ENCODE data around the gene MAP3K7CL. TPM values are rescaled to one million over a fixed set of nuclear protein-coding genes. Genes with fewer than 3 reads are reported as not detected.

The MAP3K7CL gene
- total RNA-seq, 6 experiments from 2014 or later = 2.0 to 3.5 (median 2.8) TPM

- no peak overlapping the region for H3K4me3 ChIP-seq
- no peaks in the 10 kb centered on the region for H3K27me3 ChIP-seq
- H3K36me3 ChIP-seq = no peaks in the 10 kb centered on the region
- H3K4me1 ChIP-seq = peaks cover 0 to 5% (median 0%) of the 10 kb centered on the region in 4 donors
- no peak overlapping the region for H3K27ac ChIP-seq
- DNase-seq (no peak), ATAC-seq (no peak)
- 73% methylated on average over 3 of the region's 3 CpGs for WGBS (ENCODE audit: insufficient coverage, low coverage, low lambda C conversion rate, missing lambda C conversion rate)
- no peak for TF ChIP-seq POLR2A (IDR thresholded peaks at IDR 0.05)
- no peak for TF ChIP-seq CTCF (IDR thresholded peaks at IDR 0.05)
- intact Hi-C loops (cut with DNase I) = no loop called here
- H3K9me3 ChIP-seq = no peaks in the 10 kb centered on the region
Observed at GRCh38 chr21:29207201-29207600, 76.8 kb downstream of the MAP3K7CL start.

GRCh38 chr21:29208044-29208681 lies 77.7 kb downstream of the MAP3K7CL start:
- 64% methylated on average over 9 of the region's 9 CpGs for WGBS (ENCODE audit: insufficient coverage, low coverage, low lambda C conversion rate, missing lambda C conversion rate)
- H3K4me3 ChIP-seq = no peak overlapping the region
- ATAC-seq (peak in 1 of 4 donors; percentile 15), DNase-seq (no peak)
- H3K9me3 ChIP-seq = no peaks in the 10 kb centered on the region
- intact Hi-C loops (cut with DNase I) = no loop called here
- H3K27ac ChIP-seq = peak overlapping the region in 2 of 3 donors; percentile 14 to 15
- no peaks in the 10 kb centered on the region for H3K36me3 ChIP-seq
- H3K27me3 ChIP-seq = no peaks in the 10 kb centered on the region
- no peak for TF ChIP-seq POLR2A (IDR thresholded peaks at IDR 0.05)
- no peak for TF ChIP-seq CTCF (IDR thresholded peaks at IDR 0.05)
- H3K4me1 ChIP-seq = peaks cover 0 to 5% (median 0%) of the 10 kb centered on the region in 4 donors

GRCh38 chr21:29208682-29209059 lies 78.2 kb downstream of the MAP3K7CL start:
- DNase-seq (no peak), ATAC-seq (peak in 3 of 4 donors; percentile 6 to 59 (median 42))
- Histone ChIP-seq H3K27ac (peak overlapping the region in 2 of 3 donors; percentile 15 to 45), H3K4me3 (no peak overlapping the region), H3K4me1 (peaks cover 0 to 5% (median 0%) of the 10 kb centered on the region in 4 donors), H3K36me3 (no peaks in the 10 kb centered on the region), H3K9me3 (no peaks in the 10 kb centered on the region), H3K27me3 (no peaks in the 10 kb centered on the region)
- intact Hi-C loops (cut with DNase I) = no loop called here
- WGBS (ENCODE audit: insufficient coverage, low coverage, low lambda C conversion rate, missing lambda C conversion rate) = 54% methylated on average over 1 of the region's 1 CpG
- TF ChIP-seq CTCF (IDR thresholded peaks at IDR 0.05) (no peak), POLR2A (IDR thresholded peaks at IDR 0.05) (no peak)

- TF ChIP-seq CTCF (IDR thresholded peaks at IDR 0.05) (no peak), POLR2A (IDR thresholded peaks at IDR 0.05) (no peak)
- intact Hi-C loops (cut with DNase I) = no loop called here
- Histone ChIP-seq H3K27ac (no peak overlapping the region), H3K4me3 (no peak overlapping the region), H3K27me3 (no peaks in the 10 kb centered on the region), H3K4me1 (peaks cover 0 to 5% (median 0%) of the 10 kb centered on the region in 4 donors), H3K36me3 (no peaks in the 10 kb centered on the region), H3K9me3 (no peaks in the 10 kb centered on the region)
- ATAC-seq (no peak), DNase-seq (no peak)
Observed at GRCh38 chr21:29209696-29210095, 79.3 kb downstream of the MAP3K7CL start.

- H3K9me3 ChIP-seq = no peaks in the 10 kb centered on the region
- H3K4me3 ChIP-seq = no peak overlapping the region
- DNase-seq (no peak), ATAC-seq (no peak)
- H3K4me1 ChIP-seq = peaks cover 0 to 8% (median 0%) of the 10 kb centered on the region in 4 donors
- no peaks in the 10 kb centered on the region for H3K27me3 ChIP-seq
- no peak overlapping the region for H3K27ac ChIP-seq
- no peak for TF ChIP-seq POLR2A (IDR thresholded peaks at IDR 0.05)
- no peak for TF ChIP-seq CTCF (IDR thresholded peaks at IDR 0.05)
- intact Hi-C loops (cut with DNase I) = no loop called here
- H3K36me3 ChIP-seq = no peaks in the 10 kb centered on the region
Observed at GRCh38 chr21:29211205-29211604, 80.8 kb downstream of the MAP3K7CL start.
